ENCODE measurements around the gene ZCWPW1.

GRCh38 chr7:100369105-100369504 is 59.4 kb downstream of the ZCWPW1 start:
- TF ChIP-seq CTCF (IDR thresholded peaks at IDR 0.05), result no peak
- TF ChIP-seq POLR2A (IDR thresholded peaks at IDR 0.05), result no peak

Data from prostate gland (tissue), 2 donors.